Central memory CD4-positive, alpha-beta T cell (primary cell): ENCODE data around the gene DOCK6.

Experiments
- DNase-seq: peaks from one replicate; pipeline ENCODE4 v3.0.0; 2022
- total RNA-seq, 3 experiments: gene quantifications; one replicate each; lab custom pipeline; 2026; lab: John Stamatoyannopoulos, UW

DOCK6 gene, protein sequence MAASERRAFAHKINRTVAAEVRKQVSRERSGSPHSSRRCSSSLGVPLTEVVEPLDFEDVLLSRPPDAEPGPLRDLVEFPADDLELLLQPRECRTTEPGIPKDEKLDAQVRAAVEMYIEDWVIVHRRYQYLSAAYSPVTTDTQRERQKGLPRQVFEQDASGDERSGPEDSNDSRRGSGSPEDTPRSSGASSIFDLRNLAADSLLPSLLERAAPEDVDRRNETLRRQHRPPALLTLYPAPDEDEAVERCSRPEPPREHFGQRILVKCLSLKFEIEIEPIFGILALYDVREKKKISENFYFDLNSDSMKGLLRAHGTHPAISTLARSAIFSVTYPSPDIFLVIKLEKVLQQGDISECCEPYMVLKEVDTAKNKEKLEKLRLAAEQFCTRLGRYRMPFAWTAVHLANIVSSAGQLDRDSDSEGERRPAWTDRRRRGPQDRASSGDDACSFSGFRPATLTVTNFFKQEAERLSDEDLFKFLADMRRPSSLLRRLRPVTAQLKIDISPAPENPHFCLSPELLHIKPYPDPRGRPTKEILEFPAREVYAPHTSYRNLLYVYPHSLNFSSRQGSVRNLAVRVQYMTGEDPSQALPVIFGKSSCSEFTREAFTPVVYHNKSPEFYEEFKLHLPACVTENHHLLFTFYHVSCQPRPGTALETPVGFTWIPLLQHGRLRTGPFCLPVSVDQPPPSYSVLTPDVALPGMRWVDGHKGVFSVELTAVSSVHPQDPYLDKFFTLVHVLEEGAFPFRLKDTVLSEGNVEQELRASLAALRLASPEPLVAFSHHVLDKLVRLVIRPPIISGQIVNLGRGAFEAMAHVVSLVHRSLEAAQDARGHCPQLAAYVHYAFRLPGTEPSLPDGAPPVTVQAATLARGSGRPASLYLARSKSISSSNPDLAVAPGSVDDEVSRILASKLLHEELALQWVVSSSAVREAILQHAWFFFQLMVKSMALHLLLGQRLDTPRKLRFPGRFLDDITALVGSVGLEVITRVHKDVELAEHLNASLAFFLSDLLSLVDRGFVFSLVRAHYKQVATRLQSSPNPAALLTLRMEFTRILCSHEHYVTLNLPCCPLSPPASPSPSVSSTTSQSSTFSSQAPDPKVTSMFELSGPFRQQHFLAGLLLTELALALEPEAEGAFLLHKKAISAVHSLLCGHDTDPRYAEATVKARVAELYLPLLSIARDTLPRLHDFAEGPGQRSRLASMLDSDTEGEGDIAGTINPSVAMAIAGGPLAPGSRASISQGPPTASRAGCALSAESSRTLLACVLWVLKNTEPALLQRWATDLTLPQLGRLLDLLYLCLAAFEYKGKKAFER (N-terminal part only)
- total RNA-seq: 0 to 1.1 (median 0.16) reads per million in 3 experiments

DNA sequence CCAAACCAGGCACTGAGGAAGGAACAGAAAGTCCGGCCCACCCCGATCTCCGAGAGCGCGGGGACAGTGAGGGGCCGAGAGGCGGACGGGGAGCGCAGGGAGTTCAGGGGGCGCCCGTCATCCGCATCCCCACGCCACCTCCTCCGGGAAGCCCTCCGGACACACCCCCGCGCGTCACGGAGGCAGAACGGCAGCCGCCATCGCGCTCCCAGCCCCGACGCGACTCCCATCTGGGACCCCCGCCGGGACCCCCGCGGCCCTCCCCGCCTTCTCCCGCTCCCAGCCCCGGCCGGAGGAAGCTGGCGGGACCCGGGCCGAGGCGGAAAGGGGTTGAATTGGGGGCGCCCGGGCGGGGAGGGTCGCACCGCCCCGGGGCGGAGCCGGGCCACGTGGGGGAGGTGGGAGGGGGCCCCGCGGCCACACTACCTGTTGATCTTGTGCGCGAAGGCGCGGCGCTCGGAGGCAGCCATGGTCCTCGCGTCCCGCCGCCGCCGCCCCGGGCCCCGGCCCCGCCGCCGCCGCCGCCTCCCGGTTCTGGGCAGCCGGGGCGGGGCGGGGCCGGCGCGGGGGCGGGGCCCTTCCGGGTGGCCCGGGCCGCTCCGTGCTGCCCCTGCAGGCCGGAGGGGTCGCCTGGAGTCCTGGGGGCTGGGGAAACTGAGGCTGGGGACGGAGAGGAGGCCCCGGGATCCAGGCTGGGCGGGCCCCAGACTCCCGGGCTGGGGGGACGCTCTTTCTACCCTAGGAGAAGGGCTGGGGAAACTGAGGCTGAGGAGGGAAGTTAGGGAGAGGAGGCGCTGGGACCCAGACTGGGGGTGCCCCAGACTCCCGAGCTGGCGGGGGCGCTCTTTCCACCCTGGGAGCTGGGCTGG lies at the start of gene DOCK6:
DOCK6 (minus strand) TSS at position 554 of the 869 bp plus-strand sequence; CDS start at position 470, 84 bp downstream.
- no peak for DNase-seq

DNA sequence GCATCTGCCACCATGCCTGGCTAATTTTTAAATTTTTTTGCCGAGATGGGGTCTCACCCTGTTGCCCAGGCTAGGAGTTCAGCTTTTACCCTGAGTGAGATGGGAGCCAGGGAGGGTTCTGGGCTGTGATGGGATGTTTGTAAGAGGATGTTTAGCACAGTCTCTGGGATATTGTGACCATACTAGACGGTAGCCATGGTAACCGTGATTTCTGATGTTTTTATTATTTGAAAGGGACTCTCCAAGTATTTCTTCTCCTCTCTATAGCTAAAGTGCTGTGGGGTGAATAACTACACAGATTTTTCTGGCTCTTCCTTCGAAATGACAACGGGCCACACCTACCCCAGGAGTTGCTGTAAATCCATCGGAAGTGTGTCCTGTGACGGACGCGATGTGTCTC lies 44.0 kb upstream of the DOCK6 start:
- no peak for DNase-seq

DNA sequence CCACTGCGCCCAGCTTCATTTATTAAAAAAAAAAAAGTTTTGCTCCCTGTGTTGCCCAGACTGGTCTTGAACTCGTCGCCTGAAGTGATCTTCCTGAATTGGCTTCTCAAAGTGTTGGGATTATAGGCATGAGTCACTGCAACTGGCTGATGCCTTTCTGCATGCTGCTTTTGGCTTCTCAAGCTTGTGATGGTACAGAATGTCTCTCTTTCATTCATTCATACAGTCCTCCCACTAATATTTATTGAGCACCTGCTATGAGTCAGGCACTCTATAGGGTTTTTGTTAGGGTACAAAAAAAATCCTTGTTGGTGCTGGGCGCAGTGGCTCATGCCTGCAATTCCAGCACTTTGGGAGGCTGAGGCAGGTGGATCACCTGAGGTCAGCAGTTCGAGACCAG lies 42.6 kb upstream of the DOCK6 start:
- no peak for DNase-seq

DNA sequence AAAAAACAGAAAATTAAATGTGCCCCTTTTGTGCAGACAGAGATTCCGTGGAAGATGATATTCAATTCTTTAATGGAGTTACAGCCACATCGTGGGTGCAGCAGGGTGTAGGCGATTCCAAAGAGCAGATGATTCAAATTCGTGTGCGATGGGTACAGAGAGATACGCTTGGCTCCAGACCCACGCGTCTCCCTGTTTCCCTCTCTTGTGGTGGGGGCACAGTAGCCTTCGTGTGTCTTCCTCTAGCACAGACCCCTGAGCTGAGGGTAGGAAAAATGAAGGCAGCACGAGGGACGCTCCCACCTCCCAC lies 38.4 kb upstream of the DOCK6 start:
- DNase-seq: no peak

DNA sequence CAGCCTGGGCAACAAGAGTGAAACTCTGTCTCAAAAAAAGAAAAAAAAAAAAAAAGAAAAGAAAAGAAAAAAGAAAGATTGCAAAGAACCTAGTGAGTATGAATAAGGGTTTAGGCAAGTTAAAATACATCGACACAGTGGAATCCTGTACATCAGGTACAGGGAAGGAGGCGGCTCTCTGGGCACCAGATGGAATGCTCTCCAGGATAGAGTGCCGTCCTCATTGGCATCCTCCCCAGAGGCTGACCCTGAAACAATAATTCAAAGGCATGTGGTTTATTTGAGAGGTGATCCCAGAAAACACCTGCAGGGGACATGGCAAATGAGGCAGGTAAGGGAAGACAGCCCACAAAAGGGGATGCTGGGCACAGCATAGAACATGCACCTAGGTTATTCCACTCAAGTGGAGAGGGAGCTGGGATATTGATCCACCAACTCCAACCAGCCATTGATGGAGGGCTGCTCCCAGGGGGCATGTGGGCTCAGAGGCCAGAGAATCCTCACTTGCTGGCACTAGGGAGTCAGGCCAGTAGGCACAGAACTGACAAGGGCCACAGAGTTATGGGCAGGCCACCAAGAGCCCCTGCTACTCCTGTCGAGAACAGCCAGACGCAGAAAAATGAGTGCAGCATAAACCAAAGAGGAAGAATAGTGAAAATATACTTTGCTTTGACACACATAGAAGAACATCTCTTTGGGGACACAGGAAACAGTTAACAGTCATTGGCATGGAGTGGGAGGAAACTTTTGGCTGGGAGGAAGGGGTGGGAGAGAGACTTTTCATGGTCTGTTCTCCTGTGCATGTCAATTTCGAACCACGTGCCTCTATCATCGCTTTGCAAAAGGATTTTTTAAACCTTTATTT lies 37.9 kb upstream of the DOCK6 start:
- DNase-seq: no peak

DNA sequence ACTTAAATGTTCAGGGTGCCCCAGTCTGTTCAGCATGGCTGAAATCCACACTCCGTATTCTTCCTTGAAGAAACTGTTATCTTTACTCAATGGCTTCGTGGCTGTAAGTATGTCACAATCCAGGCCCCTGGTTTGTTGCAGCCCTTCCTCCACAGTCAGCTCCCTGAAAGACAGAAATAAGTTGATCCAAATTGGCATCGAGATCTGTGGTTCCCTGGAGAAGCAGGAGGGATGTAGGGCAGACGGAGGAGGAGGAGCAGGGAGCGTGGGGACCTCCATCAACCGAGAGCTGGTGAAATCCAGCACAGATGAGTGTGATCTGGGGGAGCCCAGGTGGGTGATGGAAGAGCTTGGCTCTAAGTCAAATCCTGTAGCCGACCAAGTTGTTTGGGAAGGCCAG lies 33.9 kb upstream of the DOCK6 start:
- no peak for DNase-seq

DNA sequence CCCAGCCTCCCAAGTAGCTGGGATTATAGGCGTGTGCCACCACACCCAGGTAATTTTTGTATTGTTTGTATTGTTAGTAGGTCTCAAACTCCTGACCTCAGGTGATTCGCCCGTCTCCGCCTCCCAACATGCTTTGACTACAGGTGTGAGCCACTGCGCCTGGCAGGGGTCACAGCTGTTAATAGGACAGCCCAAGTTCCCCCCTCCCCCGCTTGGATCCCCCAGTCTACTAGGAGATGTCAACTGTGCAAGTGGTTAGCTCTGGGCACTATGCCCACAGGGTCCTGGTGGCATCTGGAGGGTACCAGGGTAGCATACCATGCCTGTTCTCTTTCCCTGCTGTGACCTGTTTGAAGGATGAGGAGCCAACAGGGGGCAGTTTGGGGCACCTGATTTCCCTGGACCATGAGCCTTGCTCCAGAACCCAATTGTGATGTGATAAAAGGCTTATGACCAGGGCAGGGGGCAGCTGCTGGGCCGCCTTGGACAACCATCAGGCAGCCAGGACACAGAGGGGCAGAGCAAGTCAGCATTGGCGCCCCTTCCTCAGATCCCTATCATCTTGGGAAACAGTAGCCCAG lies 33.4 kb upstream of the DOCK6 start, which contains the start of gene TSPAN16:
TSPAN16 (plus strand) TSS at position 496 of the 581 bp plus-strand sequence. CDS start 138 bp downstream, outside the sequence.
- DNase-seq: no peak

DNA sequence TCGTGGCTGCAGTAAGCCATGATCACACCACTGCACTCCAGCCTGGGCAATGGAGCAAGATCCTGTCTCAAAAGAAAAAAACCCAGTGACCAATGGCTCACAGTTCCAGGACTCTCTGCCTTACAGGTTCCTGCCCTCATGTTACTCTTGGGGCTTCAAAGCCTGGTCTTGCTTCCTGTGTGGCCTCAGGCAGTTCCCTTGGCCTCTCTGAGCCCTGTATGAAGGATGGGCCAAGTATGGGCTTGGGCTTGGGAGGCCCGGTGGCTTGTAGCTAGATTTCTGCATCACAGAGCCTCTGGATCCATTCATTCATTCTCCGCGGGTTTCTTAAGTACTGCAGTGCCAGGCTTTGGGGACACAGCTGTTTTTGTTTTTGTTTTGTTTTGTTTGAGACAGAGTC lies 32.9 kb upstream of the DOCK6 start:
- DNase-seq: no peak

DNA sequence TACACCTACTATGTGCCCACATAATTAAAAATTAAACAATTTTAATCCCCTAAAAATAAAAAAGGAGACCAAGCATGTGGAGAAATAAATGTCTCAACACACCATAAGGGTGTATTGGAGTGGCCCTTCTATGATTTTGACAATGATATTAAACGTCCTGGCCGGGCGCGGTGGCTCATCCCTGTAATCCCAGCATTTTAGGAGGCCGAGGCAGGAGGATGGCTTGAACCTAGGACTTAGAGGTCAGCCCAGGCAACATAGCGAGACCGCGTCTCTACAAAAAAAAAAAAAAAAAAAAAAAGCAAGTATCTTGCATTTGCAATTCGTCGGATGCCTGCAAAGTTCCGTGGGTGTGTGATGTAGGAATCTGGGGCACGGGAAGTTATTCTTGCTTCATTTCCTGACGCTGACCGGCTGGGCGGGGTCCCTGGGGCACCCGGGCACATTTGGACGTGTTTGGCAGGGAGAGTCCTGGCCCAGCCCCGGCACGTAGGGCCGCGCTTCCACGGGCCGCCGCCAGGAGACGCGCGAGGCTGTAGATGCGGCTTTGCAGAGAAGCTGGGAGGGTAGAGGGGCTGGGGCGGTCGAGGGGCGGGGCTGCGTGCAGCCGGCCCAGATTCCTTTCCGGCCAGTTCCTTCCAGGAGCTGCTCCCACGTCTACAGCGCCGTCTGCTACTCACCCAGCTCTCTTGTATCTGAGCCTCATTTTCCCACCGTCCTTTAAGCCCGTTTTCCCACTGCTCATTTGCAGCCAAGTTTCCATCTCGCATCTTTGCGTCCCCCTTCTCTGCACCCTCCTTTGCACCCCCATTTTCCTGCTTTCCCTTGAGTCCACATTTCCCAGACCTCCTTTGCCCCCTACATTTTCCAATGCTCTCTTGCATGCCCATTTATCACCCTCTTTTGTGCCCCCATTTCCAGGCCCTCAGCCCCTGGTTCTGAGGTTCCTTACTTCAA lies 31.4 kb upstream of the DOCK6 start:
- DNase-seq: peak; percentile 65

DNA sequence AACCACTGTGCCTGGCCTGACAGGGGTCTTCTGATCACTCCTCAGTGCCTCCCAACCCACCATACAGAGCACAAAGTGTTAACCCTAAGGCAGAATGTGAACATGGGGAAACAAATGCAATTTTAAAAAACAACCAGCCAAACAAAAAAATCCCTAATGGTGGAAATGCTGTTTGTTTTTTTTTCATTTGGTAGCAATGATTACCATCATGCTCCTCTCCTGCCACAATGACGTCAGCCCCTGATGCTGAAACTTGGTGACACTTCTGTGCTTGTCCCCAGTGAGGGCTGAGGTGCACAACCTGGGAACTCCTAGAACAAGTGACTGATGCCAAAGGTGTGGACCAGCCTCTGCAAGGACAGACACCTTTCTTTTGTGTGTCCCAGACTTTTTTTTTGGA lies 29.7 kb upstream of the DOCK6 start:
- no peak for DNase-seq

DNA sequence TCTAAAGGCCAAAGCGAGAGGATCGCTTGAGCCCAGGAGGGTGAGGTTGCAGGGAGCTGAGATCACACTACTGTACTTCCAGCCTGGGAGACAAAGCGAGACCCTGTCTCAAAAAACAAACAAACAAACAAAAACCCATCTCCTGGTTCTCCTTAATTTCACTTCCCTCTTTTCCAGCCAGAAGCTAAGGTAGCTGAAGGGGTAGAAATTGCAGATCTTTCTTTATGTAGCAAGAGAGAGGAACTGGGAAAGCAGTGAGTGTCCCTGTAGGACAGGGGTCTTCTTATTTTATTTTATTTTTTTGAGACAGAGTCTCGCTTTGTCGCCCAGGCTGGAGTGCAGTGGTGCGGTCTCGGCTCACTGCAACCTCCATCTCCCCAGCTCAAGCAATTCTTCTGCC lies 29.1 kb upstream of the DOCK6 start:
- DNase-seq: no peak

DNA sequence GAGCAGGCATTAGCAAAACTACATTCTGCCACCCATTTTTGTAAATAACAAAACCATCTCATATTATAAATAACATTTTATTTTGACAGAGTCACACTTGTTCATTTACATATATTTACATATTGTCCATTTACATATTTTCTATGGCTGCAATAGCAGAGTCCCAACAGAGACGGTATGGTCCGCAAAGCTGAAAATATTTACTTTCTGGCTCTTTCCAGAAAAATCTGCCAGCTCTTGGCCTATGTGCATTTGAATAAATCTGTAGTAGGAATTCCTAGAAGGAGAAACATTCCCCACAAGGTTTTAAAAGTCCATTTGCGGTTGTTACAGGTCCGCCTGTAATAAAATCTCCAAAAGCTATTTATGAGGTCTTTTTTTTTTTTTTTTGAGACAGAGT lies 27.9 kb upstream of the DOCK6 start:
- no peak for DNase-seq

DNA sequence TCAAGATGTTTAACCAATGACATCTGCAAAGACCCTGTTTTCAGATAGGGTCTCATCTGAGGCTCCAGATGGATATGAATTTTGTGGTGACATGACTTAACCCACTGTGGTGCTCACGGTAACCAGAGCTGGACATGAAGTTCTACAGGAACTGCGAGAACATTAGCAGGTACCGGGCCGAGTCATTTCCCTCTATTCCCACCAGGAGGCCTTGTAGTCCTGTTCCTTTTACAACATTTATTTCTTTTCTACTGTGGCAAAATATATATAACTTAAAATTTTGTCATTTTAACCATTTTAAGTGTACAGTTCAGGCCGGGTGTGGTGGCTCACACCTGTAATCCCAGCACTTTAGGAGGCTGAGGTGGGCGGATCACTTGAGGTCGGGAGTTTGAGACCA lies 26.0 kb upstream of the DOCK6 start:
- DNase-seq: no peak

DNA sequence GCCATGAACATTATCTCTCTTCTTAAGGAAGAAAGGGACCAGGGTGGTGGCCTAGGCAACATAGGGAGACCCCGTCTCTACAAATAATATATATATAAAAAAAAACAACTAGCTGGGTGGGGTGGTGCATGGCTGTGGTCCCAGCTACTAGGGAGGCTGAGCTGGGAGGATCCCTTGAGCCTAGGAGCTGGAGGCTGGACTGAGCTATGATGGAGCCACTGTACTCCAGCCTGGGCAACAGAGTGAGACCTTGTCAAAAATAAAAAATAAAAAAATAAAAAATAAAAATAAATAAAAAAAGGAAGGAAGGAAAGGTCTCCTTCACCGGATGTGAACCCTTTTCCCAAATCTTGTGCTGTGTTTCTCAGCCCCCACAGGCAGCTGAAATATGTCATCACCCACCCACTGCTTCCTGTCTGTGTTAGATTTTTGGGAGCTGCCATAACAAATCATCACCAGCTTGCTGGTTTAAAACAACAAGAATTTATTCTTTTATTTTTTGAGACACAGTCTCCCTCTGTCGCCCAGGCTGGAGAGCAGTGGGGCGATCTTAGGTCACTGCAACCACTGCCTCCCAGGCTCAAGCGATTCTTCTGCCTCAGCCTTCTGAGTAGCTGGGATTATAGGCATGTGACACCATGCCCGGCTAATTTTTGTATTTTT lies 24.1 kb upstream of the DOCK6 start:
- DNase-seq: no peak

DNA sequence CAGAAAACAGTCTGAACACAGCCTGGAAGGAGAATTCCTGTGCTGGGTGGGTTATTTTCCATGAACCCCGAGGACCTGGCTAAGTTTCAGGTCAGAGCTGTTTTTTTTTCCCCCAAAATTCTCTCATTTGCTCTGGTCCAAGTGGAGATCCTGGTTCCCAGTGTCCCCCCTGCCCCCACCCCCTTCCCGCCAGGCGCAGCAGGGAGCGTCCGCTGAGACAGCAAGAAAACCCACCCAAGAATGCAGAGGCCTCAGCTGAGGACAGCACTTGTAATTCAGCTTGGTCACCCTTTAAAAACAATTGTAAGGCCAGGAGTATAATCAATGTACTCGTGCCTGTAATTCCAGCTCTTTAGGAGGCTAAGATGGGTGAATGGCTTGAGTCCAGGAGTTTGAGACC lies 22.2 kb upstream of the DOCK6 start:
- no peak for DNase-seq

DNA sequence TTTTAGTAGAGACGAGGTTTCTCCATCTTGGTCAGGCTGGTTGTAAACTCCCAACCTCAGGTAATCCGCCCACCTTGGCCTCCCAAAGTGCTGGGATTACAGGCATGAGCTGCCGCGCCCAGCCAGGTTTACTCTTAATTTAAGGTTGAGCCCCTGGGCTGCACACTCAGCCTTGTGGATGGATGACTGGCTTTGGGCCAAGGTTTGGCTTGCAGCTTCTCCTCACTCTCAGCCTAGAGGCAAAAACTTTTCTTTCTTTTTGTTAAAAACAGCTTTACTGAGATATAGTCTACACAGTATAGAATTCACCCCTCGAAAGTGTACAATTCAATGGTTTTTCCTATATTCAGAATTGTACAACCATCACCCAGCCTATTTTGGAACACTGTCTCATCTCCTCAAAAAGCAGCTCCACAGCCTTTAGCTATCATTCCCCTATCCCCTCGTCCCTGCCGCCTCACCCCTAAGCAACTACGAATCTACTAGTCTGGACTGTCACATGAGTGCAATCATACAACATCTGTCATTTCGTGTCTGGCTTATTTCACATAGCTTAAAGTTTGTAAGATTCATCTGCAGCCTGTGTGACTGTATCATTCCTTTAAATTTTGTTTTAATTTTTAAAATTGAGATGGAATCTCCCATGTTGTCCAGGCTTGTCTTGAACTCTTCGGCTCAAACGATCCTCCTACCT lies 19.2 kb upstream of the DOCK6 start:
- DNase-seq: no peak

DNA sequence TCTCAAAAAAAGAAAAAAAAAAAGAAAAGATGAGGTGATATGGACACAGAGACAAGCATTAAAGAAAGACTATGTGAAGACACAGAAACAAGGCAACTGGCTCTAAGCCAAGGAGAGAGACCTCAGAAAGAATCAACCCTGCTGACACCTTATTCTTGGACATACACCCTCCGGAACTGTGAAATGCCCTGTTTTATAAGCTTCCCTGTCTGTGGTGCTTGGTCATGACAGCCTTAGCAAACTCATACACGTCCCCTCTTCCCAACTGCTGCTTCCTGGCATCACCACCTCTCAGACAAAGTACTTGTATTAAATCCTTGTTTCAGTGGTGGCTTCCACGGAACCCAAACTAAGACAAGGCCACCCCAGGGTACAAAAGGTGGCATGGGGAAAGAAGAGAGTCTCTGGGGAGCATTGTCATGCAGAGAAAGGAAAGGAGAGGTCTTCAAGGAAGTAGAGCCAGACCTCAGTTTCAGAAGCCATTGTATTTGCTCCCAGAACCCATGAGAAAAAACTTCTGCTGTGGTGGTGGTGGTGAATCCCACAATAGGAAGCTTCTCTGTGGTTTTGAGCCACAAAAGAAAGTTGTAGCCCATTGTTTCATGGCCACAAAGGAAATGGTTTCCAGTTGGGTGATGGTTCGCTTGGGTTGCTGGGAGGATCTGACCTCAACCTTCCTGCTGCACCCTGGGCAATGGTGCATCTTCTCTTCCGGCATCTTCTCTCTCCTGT lies 17.3 kb upstream of the DOCK6 start:
- peak; percentile 78 for DNase-seq
